Measurements from ENCODE around the gene GLB1L2. TPM values are rescaled to one million over a fixed set of nuclear protein-coding genes. Genes with fewer than 3 reads are reported as not detected.

Gene GLB1L2
- polyA plus RNA-seq, 1 of the 3 experiments (the other 2 are of a cell fraction), result 3.4 TPM

DNA sequence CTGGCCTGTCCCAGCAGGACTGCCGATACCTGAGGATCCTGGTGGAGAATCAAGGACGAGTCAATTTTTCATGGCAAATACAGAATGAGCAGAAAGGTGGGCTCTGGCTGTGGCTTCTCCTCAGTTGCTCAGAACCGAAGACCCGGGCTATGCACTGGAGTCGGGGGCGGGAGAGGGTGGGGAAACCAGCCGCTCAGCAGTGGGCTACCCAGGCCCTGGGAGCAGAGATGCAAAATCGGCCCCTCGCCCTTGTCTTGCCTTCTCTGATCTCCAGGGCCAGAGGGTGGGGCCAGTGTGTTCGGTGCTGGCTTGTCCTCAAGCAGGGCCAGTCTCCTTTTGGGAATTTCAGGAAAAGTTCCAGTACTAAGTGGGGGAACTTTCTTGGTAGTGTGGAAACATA, 18.4 kb upstream of the GLB1L2 start:
- CTCF ChIA-PET, result no interaction called here
- Histone ChIP-seq H3K4me2 (no peak overlapping the region), H3K4me3 (ENCODE audit: low read depth in 2 of 2, low read length in 1 of 2) (no peak overlapping the region), H4K20me1 (ENCODE audit: insufficient read depth) (no peaks in the 10 kb centered on the region), H3K27ac (ENCODE audit: low read depth in 2 of 2, low read length in 1 of 2) (no peak overlapping the region), H3K9me2 (no peaks in the 10 kb centered on the region), H3K9me3 (no peaks in the 10 kb centered on the region), H3K9ac (no peak overlapping the region), H3K4me1 (ENCODE audit: control insufficient read depth in 1 of 2, insufficient read depth in 2 of 2, low read depth in 1 of 2, low read length in 1 of 2) (no peaks in the 10 kb centered on the region; a peak in 1 of 4 replicates), H3K36me3 (replicated peaks in 1 of 2; ENCODE audit: control insufficient read depth in 1 of 2, insufficient read depth in 2 of 2, low read length in 1 of 2) (no peaks in the 10 kb centered on the region), H3F3A (replicated peaks; ENCODE audit: insufficient read depth) (no peaks in the 10 kb centered on the region), H3K27me3 (ENCODE audit: insufficient read depth) (no peaks in the 10 kb centered on the region), H3K79me2 (ENCODE audit: insufficient read depth) (no peaks in the 10 kb centered on the region), H2AFZ (ENCODE audit: low read depth) (no peak overlapping the region)
- TF ChIP-seq FOXM1 (IDR thresholded peaks at IDR 0.05; ENCODE audit: low read depth) (no peak), MXI1 (IDR thresholded peaks at IDR 0.05; ENCODE audit: low read depth, low read length) (no peak), TAF1 (IDR thresholded peaks at IDR 0.05; ENCODE audit: borderline replicate concordance, low read depth, low read length) (no peak), GATA2 (CRISPR knock-in tag; IDR thresholded peaks at IDR 0.05) (no peak), TCF12 (IDR thresholded peaks at IDR 0.05) (no peak), FOXJ3 (CRISPR knock-in tag; IDR thresholded peaks at IDR 0.05) (no peak), TEAD4 (IDR thresholded peaks at IDR 0.05; ENCODE audit: borderline replicate concordance, insufficient read depth) (no peak), EP300 (IDR thresholded peaks at IDR 0.05; ENCODE audit: borderline replicate concordance in 1 of 2, low read depth in 1 of 2, low read length in 1 of 2) (no peak), NRF1 (IDR thresholded peaks at IDR 0.05; ENCODE audit: low read depth, low read length) (no peak), GABPA (IDR thresholded peaks at IDR 0.05; ENCODE audit: low read depth) (no peak), MEF2A (IDR thresholded peaks at IDR 0.05; ENCODE audit: borderline replicate concordance, low read depth) (no peak)
- TF ChIP-seq, protein P1, sequence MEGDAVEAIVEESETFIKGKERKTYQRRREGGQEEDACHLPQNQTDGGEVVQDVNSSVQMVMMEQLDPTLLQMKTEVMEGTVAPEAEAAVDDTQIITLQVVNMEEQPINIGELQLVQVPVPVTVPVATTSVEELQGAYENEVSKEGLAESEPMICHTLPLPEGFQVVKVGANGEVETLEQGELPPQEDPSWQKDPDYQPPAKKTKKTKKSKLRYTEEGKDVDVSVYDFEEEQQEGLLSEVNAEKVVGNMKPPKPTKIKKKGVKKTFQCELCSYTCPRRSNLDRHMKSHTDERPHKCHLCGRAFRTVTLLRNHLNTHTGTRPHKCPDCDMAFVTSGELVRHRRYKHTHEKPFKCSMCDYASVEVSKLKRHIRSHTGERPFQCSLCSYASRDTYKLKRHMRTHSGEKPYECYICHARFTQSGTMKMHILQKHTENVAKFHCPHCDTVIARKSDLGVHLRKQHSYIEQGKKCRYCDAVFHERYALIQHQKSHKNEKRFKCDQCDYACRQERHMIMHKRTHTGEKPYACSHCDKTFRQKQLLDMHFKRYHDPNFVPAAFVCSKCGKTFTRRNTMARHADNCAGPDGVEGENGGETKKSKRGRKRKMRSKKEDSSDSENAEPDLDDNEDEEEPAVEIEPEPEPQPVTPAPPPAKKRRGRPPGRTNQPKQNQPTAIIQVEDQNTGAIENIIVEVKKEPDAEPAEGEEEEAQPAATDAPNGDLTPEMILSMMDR (IDR thresholded peaks at IDR 0.05), result no peak
- TF ChIP-seq, protein P2, sequence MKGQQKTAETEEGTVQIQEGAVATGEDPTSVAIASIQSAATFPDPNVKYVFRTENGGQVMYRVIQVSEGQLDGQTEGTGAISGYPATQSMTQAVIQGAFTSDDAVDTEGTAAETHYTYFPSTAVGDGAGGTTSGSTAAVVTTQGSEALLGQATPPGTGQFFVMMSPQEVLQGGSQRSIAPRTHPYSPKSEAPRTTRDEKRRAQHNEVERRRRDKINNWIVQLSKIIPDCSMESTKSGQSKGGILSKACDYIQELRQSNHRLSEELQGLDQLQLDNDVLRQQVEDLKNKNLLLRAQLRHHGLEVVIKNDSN (IDR thresholded peaks at IDR 0.05; ENCODE audit: borderline replicate concordance, low read depth), result no peak
- POLR2A ChIA-PET, result no interaction called here
- DNase-seq, result no peak
- WGBS (ENCODE audit: low lambda C conversion rate), result 57% methylated on average over 10 of the region's 10 CpGs

DNA sequence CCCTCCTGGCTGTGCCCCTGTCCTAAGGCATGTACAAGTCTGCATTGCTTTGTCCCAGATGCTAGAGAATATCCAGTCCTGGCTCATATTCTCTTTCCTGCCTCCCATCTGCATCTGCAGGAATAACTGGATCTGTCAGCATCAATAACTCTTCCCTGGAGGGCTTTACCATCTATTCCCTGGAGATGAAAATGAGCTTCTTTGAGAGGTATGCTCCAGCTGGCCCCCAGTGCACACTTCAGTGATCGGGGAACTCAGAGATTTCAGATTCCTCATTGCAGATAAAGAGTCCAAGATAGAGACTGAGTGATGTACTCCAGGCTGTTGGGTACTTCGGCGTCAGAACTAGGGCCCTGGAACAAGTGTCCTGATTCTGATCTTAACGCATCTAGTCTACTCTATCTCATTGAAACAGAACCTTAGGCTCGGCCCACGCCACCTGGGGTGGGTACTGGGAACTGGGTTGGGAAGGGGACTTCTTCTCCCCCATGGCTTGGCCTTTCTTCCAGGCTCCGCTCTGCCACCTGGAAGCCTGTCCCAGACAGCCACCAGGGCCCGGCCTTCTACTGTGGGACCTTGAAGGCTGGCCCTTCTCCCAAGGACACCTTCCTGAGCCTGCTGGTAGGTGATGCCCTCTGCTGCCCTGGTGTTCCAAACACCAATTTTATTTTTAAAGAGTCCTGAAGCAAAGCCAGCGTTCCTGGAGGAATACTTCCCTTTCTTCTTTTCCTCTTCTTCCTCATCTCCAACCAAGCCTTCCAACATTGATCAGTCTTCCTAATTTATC, 17.8 kb upstream of the GLB1L2 start:
- Histone ChIP-seq H3K27ac (ENCODE audit: low read depth in 2 of 2, low read length in 1 of 2) (no peak overlapping the region), H3K4me2 (no peak overlapping the region), H3K27me3 (ENCODE audit: insufficient read depth) (no peaks in the 10 kb centered on the region), H3K79me2 (ENCODE audit: insufficient read depth) (no peaks in the 10 kb centered on the region), H3K4me1 (ENCODE audit: control insufficient read depth in 1 of 2, insufficient read depth in 2 of 2, low read depth in 1 of 2, low read length in 1 of 2) (no peaks in the 10 kb centered on the region; a peak in 1 of 4 replicates), H3K9ac (no peak overlapping the region), H2AFZ (ENCODE audit: low read depth) (no peak overlapping the region), H3K9me3 (no peaks in the 10 kb centered on the region), H3K4me3 (ENCODE audit: low read depth in 2 of 2, low read length in 1 of 2) (no peak overlapping the region), H3K9me2 (no peaks in the 10 kb centered on the region), H3F3A (replicated peaks; ENCODE audit: insufficient read depth) (no peaks in the 10 kb centered on the region), H4K20me1 (ENCODE audit: insufficient read depth) (no peaks in the 10 kb centered on the region), H3K36me3 (replicated peaks in 1 of 2; ENCODE audit: control insufficient read depth in 1 of 2, insufficient read depth in 2 of 2, low read length in 1 of 2) (no peaks in the 10 kb centered on the region)
- WGBS (ENCODE audit: low lambda C conversion rate), result 53% methylated on average over 8 of the region's 9 CpGs
- ChIA-PET POLR2A (no interaction called here), CTCF (no interaction called here)
- DNase-seq, result no peak
- no peak for TF ChIP-seq FOXJ3 (CRISPR knock-in tag; IDR thresholded peaks at IDR 0.05)
- TF ChIP-seq, protein P3, sequence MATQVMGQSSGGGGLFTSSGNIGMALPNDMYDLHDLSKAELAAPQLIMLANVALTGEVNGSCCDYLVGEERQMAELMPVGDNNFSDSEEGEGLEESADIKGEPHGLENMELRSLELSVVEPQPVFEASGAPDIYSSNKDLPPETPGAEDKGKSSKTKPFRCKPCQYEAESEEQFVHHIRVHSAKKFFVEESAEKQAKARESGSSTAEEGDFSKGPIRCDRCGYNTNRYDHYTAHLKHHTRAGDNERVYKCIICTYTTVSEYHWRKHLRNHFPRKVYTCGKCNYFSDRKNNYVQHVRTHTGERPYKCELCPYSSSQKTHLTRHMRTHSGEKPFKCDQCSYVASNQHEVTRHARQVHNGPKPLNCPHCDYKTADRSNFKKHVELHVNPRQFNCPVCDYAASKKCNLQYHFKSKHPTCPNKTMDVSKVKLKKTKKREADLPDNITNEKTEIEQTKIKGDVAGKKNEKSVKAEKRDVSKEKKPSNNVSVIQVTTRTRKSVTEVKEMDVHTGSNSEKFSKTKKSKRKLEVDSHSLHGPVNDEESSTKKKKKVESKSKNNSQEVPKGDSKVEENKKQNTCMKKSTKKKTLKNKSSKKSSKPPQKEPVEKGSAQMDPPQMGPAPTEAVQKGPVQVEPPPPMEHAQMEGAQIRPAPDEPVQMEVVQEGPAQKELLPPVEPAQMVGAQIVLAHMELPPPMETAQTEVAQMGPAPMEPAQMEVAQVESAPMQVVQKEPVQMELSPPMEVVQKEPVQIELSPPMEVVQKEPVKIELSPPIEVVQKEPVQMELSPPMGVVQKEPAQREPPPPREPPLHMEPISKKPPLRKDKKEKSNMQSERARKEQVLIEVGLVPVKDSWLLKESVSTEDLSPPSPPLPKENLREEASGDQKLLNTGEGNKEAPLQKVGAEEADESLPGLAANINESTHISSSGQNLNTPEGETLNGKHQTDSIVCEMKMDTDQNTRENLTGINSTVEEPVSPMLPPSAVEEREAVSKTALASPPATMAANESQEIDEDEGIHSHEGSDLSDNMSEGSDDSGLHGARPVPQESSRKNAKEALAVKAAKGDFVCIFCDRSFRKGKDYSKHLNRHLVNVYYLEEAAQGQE (IDR thresholded peaks at IDR 0.05; ENCODE audit: low read depth, low read length), result no peak
- no peak for TF ChIP-seq TCF12 (IDR thresholded peaks at IDR 0.05)
- TF ChIP-seq GATA2 (CRISPR knock-in tag; IDR thresholded peaks at IDR 0.05), result no peak
- TF ChIP-seq ELF1 (IDR thresholded peaks at IDR 0.05), result no peak
- no peak for TF ChIP-seq EP300 (IDR thresholded peaks at IDR 0.05; ENCODE audit: borderline replicate concordance in 1 of 2, low read depth in 1 of 2, low read length in 1 of 2)
- no peak for TF ChIP-seq MXI1 (IDR thresholded peaks at IDR 0.05; ENCODE audit: low read depth, low read length)
- TF ChIP-seq TEAD4 (IDR thresholded peaks at IDR 0.05; ENCODE audit: borderline replicate concordance, insufficient read depth), result no peak
- TF ChIP-seq, protein P4, sequence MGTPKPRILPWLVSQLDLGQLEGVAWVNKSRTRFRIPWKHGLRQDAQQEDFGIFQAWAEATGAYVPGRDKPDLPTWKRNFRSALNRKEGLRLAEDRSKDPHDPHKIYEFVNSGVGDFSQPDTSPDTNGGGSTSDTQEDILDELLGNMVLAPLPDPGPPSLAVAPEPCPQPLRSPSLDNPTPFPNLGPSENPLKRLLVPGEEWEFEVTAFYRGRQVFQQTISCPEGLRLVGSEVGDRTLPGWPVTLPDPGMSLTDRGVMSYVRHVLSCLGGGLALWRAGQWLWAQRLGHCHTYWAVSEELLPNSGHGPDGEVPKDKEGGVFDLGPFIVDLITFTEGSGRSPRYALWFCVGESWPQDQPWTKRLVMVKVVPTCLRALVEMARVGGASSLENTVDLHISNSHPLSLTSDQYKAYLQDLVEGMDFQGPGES (IDR thresholded peaks at IDR 0.05; ENCODE audit: low read depth, low read length), result no peak
- TF ChIP-seq SIN3A (IDR thresholded peaks at IDR 0.05; ENCODE audit: borderline replicate concordance, low read depth, low read length), result no peak
- no peak for TF ChIP-seq NFIC (IDR thresholded peaks at IDR 0.05; ENCODE audit: borderline replicate concordance)
